DMS 273 treated with DMSO at 0.1 percent for 48 hours (cell line): ENCODE data around the gene SLC43A1.

Experiments
- DNase-seq: peaks from one replicate; lab custom pipeline; 2025; lab: John Stamatoyannopoulos, UW

SLC43A1 gene

DNA sequence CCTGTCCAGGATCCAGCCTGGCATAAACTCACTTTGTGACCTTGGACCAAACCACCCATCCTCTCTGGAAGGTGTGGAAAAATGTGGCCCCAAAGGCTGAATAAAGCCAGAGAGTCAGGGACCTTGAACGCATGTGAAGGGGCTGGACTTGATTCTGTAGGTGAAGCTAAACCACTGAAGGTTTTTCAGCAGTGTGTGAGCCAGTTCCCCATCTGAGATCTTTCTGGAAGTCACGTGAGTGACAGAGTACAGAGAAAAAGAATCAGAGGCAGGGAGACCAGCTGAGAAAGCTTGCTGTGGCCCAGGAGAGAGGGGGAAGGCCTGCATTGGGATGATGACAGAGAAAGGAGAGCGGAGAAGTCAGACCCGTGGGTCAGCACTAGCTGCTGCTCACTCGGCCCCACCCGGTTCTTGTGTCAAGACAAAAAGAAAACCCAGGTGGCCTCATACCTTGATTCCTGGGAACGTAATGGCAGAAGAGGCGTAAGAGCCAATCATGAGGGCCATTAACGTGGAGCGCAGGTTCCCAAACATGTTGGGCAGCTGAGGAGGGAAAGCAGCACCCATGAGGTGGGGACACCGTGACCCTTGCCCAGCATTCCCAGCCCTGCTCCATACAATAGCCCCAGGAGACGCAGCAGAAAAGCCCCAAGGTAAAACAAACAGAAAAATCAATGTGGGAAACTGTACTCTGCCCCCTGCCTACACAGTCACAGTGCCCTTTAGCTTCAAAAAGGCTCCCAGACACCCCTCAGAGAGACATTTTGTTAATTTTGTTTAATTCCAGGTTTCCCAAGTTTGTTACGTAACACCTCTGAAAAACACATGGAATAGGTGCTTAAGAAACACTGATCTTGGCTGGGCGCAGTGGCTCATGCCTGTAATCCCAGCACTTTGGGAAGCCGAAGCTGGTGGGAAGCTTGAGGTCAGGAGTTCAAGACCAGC is 17.9 kb downstream of the SLC43A1 start:
- DNase-seq, result no peak

DNA sequence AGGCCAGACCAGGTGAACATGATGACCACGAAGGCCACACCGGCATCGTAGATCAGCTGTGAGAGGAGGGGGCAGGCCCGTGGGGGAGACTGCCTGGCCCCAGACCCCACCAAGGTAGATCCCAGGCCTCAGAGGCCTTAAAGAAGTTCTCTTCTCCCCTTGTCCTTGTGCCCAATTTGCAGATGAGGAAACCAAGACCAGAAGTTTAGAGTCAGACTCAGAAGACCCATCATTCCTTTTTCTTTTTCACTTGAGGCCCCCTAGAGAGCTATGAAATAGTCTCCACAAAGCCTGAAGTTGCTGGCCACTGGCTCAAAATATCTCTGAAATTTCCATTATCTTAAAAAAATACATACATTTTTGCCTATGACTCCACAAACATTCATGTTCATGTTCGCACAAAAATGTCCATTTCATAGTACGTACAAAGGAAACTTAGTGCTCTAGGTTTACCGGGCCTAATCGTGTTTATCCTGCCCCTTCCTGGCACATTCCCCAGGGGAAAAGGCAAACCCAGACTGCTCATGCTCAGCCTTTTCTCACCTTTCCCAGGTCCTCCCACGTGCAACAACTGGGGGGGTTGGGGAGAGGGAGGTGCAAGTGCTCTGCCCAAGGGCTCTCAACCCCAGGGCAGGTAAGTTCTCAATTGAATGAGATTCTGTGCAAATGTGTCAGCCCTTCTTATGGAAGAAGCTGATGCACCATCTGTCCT is 19.2 kb downstream of the SLC43A1 start:
- no peak for DNase-seq

DNA sequence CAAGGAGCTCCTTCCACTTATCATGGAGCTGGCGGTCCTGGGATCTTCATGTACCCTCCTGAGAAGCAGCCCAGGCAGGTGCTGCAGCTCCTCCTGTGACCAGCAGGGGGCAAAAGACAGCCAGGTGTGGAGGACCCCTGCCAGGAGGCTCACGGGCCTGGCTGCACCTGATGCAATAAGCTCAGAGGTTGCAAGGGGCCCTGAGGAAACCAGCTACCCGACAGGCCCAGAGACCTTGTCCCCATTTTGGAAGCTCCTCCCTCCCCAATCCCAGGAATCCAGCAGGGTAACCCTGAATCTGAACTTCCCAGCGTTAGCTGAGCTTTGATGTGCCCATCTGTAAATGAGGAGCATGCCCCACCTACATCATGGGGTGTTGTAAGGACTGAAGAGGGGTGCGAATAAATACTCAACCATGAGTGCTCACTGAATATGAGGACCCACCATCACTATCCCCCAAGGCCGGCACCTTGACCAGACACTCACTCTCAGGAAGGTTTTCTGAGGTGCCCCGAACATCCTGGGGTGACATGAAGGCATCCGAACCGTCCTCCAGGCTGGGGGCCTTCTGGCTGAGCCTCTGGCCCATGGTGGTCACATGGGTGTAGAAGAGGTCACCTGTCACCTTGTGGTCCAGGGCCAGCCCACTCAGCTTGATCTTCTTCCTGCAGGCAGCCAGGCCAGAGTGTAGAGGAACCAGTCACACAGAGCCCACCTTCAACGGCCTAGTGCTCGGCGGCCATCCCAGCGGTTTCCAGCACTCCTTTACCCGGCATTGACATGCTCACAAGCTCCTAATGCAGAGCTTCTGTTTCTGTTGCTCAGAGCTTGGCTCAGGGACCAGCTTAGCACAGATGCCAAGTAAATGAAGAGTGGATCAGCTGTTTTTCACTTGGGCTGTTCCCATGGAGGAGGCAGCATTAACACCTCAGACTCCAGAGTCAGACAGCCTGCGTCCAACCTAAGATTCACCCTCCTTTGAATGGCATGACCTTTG is 21.7 kb downstream of the SLC43A1 start:
- no peak for DNase-seq

DNA sequence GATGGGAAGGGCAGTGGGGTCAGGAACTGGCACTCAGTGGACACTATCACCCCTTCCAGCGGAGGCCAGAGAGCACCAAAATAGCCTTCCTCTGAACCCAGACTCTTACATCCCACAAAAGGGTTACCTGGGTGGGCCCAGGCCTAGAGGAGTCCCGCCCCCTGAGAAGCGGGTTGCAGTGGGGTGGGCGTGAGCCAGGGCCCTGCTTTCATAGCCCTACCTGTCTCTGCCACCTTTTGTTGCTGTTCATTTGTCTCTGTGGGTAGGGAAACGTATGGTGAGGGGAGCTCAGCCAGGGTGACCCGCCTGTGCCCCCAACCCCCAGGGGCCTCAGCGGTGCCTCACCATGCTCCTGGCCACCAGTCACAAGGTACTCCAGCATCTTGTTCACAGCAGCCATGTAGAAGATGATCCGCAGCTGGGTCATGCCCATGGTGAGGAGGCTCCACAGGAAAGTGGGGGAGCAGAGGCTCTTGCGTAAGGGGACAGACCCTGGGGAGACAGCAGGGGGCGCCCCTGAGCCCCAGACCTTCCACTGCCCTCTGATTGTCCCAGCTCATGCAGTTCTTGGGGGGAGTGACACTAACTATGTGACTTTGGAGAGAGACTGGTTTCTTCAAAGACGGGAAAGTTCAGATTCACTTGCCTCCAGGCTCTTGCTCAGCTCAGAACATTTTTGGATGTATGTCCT is 24.0 kb downstream of the SLC43A1 start:
- no peak for DNase-seq

DNA sequence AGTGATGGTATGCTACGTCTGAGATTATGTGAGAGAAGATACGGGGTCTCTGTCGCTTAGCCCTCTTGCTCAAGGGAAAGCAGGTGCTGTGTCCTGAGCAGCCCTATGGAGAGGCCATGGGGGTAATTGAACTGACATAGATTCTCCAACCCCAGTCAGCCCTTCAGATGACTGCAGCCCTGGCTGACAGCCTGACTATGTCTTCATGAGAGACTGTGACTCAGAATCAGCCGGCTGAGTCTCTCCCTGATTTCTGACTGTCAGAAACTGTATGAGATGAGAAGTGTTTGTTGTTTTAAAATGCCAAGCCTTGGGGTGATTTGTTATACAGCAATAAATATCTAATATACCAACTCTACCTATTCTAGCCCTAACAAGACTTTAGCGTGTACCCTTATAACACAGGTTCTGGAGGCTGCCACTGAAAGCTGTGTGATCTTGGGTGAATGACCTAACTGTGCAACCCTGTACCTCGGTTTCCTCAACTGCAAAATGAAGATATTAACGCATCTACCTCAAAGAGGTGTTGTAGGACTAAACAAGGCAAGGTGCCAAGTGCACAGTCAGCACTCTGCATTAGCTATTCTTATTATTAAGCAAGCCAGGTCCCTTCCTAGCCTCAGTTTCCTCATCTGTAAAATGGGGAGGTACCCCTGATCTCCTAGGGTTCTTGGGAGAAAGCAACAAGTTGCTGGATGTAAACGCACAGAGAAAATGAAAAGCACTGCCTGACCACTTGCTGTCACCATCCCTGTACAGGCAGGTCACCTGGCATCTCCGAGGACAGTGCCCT is 24.9 kb downstream of the SLC43A1 start:
- no peak for DNase-seq

DNA sequence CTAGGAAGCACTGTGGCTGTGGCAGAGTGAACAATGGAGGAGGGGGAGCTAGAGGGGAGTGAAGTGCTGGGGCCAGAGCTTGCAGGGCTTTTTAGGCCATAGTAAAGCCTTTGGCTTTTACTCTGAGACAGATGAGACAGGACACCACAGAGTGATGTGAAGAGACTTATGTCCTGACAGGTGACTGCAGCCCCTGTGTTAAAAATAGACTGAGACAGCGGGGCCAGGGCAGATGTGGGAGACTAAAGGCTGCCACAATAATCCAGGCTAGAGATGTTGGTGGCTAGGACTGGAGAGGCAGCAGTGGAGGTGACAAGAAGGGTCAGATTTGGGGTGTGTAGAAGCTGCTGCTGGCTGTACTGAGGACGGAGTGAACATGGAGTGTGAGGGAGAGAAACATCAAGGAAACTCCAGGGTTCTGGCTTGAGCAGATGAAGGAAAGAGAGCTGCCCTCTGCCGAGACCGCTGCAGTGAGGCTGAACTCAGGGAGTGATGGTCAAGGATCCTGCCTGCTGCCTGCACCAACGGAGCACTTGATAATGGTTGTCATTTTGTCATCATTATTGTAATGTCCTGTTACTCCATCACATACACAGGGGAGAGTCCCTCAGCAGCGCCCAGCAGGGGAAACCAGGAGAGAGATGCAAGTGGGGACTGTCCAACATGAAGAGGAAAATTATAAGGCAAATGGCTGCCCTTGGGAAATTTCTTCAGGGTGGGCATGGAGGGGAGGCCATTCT is 27.4 kb downstream of the SLC43A1 start:
- DNase-seq, result no peak

DNA sequence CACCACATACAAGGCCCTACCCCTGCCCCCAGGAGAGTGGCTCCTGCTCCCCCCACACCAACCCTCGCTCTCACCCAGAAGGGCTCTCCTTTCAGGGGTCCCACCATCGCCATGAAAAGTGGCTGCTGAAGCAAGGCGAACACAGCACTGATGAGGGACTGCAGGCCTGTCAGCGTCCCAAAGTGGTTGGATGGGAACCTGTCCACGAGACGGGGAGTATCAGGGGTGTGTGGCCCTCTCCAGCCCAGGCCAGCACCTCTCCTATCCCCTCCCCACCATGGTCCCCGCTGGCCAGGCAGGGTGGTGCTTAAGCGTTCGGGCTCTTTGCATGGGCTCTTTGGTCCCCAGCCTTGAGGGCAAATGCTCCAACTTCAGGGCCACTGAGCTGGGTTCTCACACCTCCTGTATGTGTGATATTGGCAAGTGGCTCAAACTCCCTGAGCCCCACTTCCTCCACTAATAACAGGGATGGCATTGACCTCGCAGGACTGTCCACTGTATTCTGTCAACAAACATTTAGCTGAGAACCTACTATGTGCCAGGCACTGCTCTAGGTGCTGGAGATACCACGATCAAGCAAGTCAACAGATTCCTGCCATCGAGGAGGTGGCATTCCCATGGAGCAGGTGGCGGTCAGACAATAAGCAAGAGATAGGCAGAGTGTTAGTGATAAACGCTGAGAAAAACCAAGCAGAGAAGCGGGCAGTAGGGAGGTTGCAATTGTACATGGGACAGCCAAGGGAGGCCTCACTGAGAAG is 28.3 kb downstream of the SLC43A1 start:
- DNase-seq, result no peak

DNA sequence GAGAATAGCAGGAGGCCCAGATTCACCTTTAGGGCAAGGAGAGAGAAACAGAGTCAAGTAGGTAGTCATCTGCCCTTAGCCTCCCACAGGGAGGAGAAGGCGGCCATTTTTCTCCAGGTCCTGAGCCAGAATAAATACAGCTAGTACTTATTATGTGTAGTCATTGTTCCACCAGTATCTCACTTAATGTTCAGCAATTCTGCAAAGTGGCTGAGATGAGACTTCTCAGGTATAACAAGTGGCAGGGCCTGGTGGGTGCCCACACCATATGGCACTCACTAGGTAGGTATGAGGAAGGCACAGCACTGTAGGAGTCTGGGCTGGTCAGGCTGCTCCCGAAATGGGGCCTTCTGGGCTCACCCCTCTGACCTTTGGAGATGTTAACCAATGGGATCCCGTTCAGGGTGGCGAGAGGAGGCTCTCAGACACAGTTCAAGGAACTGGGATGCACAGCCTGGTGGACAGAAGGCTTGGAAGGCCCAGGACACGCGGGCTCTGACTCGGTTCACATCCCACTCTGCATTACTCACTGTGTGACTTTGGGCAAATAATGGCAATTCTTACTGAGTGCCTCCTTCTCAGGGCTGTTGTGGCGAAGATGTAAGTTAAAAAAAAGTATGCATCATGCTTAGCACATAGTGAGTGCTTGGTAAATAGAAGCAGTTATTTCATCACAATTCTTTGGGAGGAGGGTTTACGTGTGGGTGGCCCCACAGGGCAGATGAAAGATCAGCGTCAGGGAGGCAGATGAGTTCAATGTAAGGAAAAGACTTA is 30.1 kb downstream of the SLC43A1 start:
- no peak for DNase-seq

DNA sequence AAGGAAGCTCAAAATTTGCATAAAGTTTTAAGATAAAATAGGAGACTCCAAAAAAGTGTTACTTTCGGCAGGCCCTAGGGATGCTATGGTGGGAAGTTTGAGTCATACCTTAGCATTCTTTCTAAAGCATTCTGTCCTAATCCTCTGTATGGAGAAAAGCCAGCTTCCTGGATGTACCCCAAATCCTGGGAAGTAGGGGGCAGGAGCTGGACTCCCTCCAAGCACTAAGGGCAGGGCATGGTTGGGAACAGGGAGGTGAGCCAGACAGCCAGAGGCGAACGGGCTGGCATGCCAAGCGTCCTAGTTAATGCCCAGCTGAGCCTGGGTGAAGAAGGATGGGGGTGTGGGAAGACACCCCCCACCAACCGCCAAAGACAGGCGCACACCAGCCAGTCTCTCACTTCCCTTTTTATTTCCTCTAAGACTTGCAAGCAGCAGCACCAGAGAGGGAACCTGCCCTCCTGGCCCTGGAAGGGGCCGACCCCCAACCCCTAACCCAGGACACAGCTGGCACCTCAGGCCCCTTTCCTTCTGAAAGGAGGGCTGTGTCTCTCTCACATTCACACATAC is 31.3 kb downstream of the SLC43A1 start:
- DNase-seq, result no peak

DNA sequence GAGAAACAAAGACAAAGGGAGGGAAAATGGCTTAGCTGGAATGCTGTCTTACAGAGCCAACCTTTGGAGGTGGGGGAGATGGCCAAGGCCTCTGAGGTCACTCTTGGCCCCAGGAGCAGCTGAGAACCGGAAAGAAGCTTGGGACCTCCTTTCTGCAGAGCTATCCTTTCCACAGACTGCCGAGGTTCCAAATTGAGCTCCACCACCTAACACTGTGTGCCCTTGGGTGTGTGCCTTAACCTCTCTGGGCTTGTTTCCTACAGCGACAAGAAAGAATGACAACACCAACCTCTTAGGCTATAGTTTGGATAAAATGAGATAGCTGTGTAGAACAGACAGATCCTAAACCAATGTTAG is 32.0 kb downstream of the SLC43A1 start:
- DNase-seq, result no peak

DNA sequence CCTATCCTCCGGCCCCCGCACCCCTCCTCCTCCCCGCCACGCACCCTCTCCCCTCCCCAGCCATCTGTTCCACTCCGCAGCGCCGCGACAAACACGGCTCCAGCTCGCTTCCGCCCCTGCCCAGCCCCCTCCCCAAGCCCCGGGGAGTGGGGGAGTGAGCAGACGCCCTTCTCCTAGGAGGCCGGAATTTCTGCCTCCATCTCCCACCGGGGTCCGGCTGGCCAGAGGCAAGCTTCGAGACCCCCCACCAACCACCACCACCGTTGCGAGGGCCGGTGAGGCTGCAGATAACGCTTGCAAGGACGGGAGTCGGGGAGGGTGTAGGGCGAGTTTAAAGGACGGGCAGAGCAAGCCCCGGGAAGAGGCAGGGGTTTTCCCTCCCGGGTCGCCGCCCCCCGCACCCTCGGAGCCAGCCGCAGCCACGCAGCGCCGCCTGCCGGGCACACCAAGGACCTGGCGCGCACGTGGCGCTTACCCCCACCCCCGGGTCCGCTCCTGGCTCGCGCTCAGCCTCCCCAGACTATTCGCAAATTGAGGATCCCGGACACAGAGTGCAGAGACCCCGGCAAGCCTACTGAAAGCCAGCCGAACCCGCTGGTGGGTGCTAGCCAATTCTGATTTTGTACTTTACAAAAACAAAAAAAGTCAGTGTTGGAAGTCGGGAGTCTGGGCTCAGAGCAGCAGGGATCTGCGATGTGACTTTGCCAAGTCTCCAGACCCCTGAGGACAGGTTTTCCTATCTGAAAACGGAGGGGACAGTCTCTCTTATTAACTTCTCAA is 32.5 kb downstream of the SLC43A1 start:
- peak; percentile 42 for DNase-seq

DNA sequence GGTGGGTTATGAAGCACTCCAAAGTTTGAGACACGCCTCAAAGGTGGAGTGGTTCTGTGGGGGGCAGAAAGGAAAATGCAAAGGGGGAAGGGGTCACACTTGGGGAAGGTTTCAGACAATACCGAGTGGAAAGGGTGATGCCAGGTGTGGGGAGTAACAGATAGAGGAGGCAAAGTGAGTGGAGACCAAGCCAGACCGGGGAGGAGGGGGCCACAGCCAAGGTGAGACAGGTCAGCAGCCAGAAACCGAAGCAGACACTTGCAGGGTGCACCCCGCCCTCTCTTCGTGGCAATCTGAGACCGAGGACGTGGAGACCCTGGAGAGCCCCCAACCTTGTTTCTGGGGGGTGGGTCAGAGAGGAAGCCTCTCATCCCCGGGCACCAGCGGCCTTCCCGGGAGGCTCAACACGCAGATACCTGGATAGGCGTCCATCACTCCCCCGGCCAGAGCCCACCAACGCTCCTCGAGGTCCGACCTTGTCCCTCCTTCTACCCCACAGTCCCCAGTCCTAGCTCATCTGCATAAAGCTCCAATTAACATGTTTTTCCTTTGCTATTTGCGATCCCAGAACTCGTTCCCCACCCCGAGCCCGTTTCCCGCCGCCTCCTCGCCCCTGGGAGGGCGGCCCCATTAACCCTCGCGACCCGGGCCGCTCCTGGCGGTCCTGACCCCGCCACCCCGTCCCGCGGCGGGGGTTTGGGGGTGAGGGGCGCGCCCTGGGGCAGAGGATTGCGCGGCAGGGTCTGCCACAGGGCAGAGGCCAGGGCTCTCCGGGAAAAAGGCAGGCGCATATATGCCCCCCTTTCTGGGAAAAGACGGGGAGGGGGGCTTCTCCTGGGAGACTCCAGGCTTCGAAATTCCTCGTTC is 33.4 kb downstream of the SLC43A1 start:
- no peak for DNase-seq

DNA sequence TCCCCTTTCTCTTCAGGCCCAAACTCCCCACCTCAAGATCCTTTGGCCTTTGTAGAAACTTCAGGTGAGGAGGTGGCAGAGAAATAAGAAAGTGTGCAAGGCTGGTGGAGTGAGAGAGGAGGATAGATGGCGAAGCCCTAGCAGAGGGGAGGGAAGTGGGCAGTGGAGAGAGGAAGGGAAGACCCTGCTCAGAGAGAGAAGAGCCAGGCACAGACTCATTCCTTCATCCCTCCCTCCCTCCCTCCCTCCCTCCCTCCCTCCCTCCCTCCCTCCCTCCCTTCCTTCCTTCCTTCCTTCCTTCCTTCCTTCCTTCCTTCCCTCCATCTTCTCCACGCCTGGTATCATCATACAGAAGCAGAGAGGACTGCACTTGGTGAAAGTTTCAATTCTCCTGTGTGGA is 34.2 kb downstream of the SLC43A1 start:
- DNase-seq, result no peak

DNA sequence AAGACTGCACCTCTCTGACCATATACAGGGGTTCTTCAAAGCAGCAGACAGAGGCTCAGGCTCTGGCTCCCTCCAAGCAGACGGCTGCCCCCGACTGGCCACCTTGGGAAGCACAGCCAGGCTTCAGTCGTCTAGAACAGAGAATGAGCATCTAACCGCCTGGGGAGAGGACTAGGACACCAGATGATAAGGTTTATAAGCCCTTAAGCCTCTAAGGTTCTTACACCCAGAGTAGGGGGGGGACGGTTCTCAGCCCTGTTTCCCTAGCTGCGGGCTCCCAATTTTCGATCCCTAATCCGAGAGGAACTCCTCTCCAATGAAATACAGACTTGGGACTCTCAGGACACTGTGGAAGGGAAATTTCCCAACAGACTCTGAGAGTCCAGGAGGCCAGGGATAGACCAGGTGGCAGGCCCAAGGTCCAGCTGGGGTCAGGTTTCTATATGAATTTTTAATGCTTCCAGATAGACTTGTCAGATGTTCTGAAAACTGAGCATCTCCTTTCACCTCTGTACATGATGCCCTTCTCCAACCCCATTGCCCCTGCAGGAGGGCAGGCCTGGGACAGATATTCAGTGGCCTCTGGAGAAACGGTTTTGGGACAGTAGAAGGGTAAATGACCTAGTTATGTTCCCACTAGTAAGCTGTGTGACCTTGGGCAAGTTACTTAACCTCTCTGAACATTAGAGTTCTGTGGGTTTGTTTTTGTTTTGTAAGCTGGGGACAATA is 34.9 kb downstream of the SLC43A1 start:
- peak; percentile 23 for DNase-seq

DNA sequence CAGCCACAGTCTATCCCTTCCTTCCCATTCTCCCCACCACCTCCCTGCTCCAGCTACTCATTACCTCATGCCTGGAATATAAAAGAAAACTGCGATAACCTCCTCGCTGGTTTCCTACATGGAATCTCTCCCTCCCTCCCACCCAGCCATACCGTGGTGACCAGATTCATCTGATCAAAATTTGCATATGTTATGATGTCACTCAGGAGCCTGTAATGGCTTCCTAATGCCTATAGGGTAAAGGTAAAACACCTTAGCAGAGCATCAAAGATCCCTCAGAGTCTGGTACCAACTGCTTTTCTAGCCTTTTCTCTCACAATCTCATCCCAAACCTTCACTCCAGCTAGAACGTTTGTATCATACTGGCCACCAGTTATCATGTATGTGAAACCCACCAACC is 35.6 kb downstream of the SLC43A1 start:
- DNase-seq, result no peak
